PC-9 (cell line): ENCODE results near the gene THG1L. TPM values are rescaled to one million over a fixed set of nuclear protein-coding genes. Genes with fewer than 3 reads are reported as not detected.
"Not testable (repeated sequence)": the region's sequence is repeated elsewhere in the genome, so short reads cannot be mapped to it uniquely, and the experiment has no call there.

Experiments
- BruUV-seq: library from RNA; stranded (reverse); fragments of 400-500 nt; replicated peaks from 2 replicates; lab custom pipeline; 2021; lab: Mats Ljungman, UMichigan
- CTCF ChIA-PET: fragments of 300-600 bp; sonication (Branson Sonifier 250); formaldehyde crosslinking; loops from one replicate; lab custom pipeline; 2022; ENCODE audit warnings: antibody characterized with exemption; lab: Charles Lee
- POLR2A ChIA-PET: fragments of 300-600 bp; sonication (Branson Sonifier 250); formaldehyde crosslinking; loops from one replicate; lab custom pipeline; 2022; ENCODE audit warnings: antibody characterized with exemption; ENCODE audit not compliant: unreplicated experiment; lab: Charles Lee
- DNase-seq, 2 experiments: peaks; one replicate each; pipeline versions ENCODE4 v3.0.0 to v3.0.0-alpha.2; 2015 to 2022; ENCODE audit warnings: mixed read lengths in 1 of 2
- H2AFZ ChIP-seq: fragments of 200-600 bp; sonication (generic); 2 replicates; pipeline ENCODE4 v1.8.1; 2017; ENCODE audit warnings: antibody characterized with exemption
- H3F3A ChIP-seq: fragments of 200-600 bp; sonication (generic); 2 replicates; pipeline ENCODE4 v1.8.1; 2017; ENCODE audit warnings: antibody characterized with exemption, mild to moderate bottlenecking, low read depth; ENCODE audit not compliant: insufficient read depth
- H3K27ac ChIP-seq: fragments of 200-600 bp; sonication (generic); 2 replicates; pipeline ENCODE4 v1.6.1; 2016; ENCODE audit warnings: mixed run types
- H3K27me3 ChIP-seq: fragments of 200-600 bp; sonication (generic); 2 replicates; pipeline ENCODE4 v1.6.1; 2016; ENCODE audit warnings: low read depth, mixed run types; ENCODE audit not compliant: insufficient read depth
- H3K36me3 ChIP-seq: fragments of 200-600 bp; sonication (generic); 2 replicates; pipeline ENCODE4 v1.6.1; 2016; ENCODE audit warnings: low read depth, mixed run types
- H3K4me1 ChIP-seq: fragments of 200-600 bp; sonication (generic); replicated peaks from 2 replicates; pipeline ENCODE4 v1.6.1; 2016; ENCODE audit warnings: mixed run types; ENCODE audit not compliant: insufficient read depth
- H3K4me2 ChIP-seq: fragments of 200-600 bp; sonication (generic); 2 replicates; pipeline ENCODE4 v1.6.1; 2017; ENCODE audit warnings: mixed run types
- H3K4me3 ChIP-seq: fragments of 200-600 bp; sonication (generic); 2 replicates; pipeline ENCODE4 v1.6.1; 2016; ENCODE audit warnings: mixed run types
- H3K79me2 ChIP-seq: fragments of 200-600 bp; sonication (generic); 2 replicates; pipeline ENCODE4 v1.6.1; 2017; ENCODE audit warnings: low read depth, mixed run types
- H3K9me2 ChIP-seq: fragments of 200-600 bp; sonication (generic); 2 replicates; pipeline ENCODE4 v1.8.1; 2017; ENCODE audit warnings: mild to moderate bottlenecking; ENCODE audit not compliant: insufficient read depth
- H3K9me3 ChIP-seq: fragments of 200-600 bp; sonication (generic); 2 replicates; pipeline ENCODE4 v1.8.1; 2016; ENCODE audit warnings: low read depth; ENCODE audit not compliant: insufficient read depth
- H4K20me1 ChIP-seq: fragments of 200-600 bp; sonication (generic); 2 replicates; pipeline ENCODE4 v1.8.1; 2017; ENCODE audit not compliant: insufficient read depth
- EZH2 ChIP-seq: fragments of 200-600 bp; sonication (generic); IDR thresholded peaks from 2 replicates; pipeline ENCODE4 v1.8.0; 2017; ENCODE audit warnings: antibody characterized with exemption, low read depth
- intact Hi-C: fragments of 100-400 bp; cut with micrococcal nuclease; formaldehyde crosslinking; loops from one replicate; pipeline ENCODE4 v1.10.0; 2022; ENCODE audit not compliant: unreplicated experiment
- total RNA-seq: library from RNA; stranded (reverse); gene quantifications from 2 replicates; pipeline ENCODE4 v1.2.3, GENCODE V29; 2021
- TF ChIP-seq, protein P1 (sequence below): fragments of 200-600 bp; sonication (generic); conservative IDR thresholded peaks from 2 replicates; pipeline ENCODE4 v1.6.1; 2017; ENCODE audit warnings: mixed run types, antibody characterized with exemption, mild to moderate bottlenecking, moderate library complexity

THG1L gene
- total RNA-seq, 1 experiment from 2014 or later = 25.3 TPM

DNA sequence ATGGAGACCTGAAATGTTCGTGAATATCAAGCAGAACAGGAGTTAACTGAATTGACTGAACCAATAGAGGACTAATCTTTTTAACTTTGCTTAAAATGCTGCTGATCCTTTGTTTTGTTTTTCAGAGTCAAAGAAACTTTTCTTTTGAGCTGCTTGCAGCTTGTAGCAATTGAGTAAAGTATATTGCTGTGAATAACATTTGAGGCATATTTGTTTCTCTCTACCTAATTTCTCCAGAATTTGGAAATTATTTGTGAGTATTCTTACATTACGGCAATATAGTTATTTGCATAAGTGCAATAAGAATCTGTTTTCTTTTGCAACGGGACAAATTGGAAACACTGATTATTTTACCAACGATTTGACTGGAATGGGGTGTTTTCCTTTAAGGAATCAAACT, 32.5 kb upstream of the THG1L start:
- H3K4me1 ChIP-seq, intact Hi-C loops, BruUV-seq, H3K79me2 ChIP-seq, H2AFZ ChIP-seq, H3K36me3 ChIP-seq, H3F3A ChIP-seq, H4K20me1 ChIP-seq, H3K4me2 ChIP-seq, H3K4me3 ChIP-seq, CTCF ChIA-PET, DNase-seq, H3K9me3 ChIP-seq, H3K9me2 ChIP-seq, H3K27me3 ChIP-seq, POLR2A ChIA-PET, H3K27ac ChIP-seq: not testable (repeated sequence)

DNA sequence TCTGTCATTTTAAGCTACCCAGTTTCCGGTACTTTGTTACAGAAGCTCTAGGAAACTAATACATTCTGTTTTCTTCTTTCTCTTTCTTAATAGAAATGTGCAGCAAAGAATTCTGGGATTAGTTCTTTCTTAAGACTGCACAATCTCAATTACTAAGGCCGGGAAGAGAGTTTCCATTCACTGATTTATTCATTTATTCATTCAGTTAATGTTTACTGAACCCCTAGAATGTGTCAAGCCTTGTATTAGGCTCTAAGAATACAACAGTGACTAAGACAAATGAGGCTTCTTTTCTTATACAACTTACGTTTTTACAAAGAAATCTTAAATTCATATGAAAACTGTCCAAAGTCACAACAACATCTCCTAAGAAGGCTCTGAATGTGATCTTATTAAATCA, 27.5 kb upstream of the THG1L start:
- no peaks in the 10 kb centered on the region for H4K20me1 ChIP-seq
- no peak overlapping the region for H3K4me3 ChIP-seq
- peaks cover 5% of the 10 kb centered on the region for H3K9me3 ChIP-seq
- no peaks in the 10 kb centered on the region for H3K27me3 ChIP-seq
- TF ChIP-seq, protein P1, sequence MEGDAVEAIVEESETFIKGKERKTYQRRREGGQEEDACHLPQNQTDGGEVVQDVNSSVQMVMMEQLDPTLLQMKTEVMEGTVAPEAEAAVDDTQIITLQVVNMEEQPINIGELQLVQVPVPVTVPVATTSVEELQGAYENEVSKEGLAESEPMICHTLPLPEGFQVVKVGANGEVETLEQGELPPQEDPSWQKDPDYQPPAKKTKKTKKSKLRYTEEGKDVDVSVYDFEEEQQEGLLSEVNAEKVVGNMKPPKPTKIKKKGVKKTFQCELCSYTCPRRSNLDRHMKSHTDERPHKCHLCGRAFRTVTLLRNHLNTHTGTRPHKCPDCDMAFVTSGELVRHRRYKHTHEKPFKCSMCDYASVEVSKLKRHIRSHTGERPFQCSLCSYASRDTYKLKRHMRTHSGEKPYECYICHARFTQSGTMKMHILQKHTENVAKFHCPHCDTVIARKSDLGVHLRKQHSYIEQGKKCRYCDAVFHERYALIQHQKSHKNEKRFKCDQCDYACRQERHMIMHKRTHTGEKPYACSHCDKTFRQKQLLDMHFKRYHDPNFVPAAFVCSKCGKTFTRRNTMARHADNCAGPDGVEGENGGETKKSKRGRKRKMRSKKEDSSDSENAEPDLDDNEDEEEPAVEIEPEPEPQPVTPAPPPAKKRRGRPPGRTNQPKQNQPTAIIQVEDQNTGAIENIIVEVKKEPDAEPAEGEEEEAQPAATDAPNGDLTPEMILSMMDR = no peak
- TF ChIP-seq EZH2 = no peak
- no peak for DNase-seq
- intact Hi-C loops = no loop called here
- no TSS peak for BruUV-seq
- H3K79me2 ChIP-seq = no peaks in the 10 kb centered on the region
- no peaks in the 10 kb centered on the region for H3K9me2 ChIP-seq
- H3K4me2 ChIP-seq = no peak overlapping the region
- CTCF ChIA-PET = no interaction called here
- H3F3A ChIP-seq = no peaks in the 10 kb centered on the region
- no peaks in the 10 kb centered on the region for H3K36me3 ChIP-seq
- no peak overlapping the region for H3K27ac ChIP-seq
- H2AFZ ChIP-seq = no peak overlapping the region
- POLR2A ChIA-PET = no interaction called here
- H3K4me1 ChIP-seq = no peaks in the 10 kb centered on the region

DNA sequence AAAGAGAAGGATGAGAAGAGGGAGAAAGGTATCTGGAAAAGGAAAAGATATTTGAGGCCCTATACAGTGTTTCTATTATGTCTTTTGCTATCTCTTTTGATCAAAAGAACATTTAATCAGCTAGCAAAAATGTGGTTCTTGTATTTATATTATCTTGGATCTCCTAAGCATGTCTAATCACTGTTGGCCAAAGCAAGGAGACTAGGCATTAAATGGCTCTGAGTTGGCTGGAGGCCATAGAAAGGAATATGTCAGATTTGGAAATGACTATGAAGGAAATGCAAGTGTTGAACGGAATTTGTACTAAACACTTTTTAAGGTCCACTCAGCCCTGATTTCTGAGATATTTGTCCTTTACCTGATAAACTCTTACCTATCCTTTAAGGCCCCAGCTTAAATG, 22.4 kb upstream of the THG1L start:
- intact Hi-C loops = no loop called here
- no peak for DNase-seq
- no peaks in the 10 kb centered on the region; the same call in 1 of the 2 replicates for H3K9me3 ChIP-seq
- H3K4me3 ChIP-seq = no peak overlapping the region
- H3K79me2 ChIP-seq = no peaks in the 10 kb centered on the region
- H3K4me2 ChIP-seq = no peak overlapping the region
- CTCF ChIA-PET = interaction anchor here (0.6 kb wide), 1 partner anchor 11 kb away, joined by 3 read pairs; no protein-coding TSS in a partner anchor
- H4K20me1 ChIP-seq = no peaks in the 10 kb centered on the region
- H3K36me3 ChIP-seq = no peaks in the 10 kb centered on the region
- BruUV-seq = no TSS peak
- POLR2A ChIA-PET = no interaction called here
- H3F3A ChIP-seq = no peaks in the 10 kb centered on the region; the same call in 1 of the 2 replicates
- H3K9me2 ChIP-seq = no peaks in the 10 kb centered on the region
- no peaks in the 10 kb centered on the region for H3K27me3 ChIP-seq
- H3K4me1 ChIP-seq = peaks cover 7% of the 10 kb centered on the region; the same call in 1 of the 2 replicates
- TF ChIP-seq, protein P1 = no peak
- TF ChIP-seq EZH2 = no peak
- H3K27ac ChIP-seq = no peak overlapping the region
- H2AFZ ChIP-seq = no peak overlapping the region

DNA sequence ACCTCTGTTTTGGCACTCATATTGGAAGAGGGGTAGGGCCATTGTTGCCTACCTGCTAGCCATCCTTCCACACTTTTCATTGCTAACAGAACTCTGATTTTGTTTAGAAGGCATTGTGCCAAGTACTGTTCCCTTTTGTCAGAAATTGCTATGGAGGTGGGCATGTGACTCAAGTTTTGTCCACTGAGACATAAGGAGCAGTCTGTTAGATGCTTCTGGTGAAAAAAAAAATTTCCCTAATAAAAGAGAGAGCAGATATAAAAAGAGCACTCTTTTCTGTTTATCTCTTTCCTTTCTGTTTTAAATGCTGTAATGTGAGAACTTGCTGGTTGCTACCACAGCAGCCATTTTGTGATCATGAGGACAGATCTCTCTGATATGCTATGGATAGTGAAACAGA, 21.9 kb upstream of the THG1L start:
- no peak for DNase-seq
- H3K4me2 ChIP-seq = no peak overlapping the region

More for the DNA sequence above, 21.9 kb upstream of the THG1L start:
- no peaks in the 10 kb centered on the region; the same call in 1 of the 2 replicates for H3F3A ChIP-seq
- POLR2A ChIA-PET = no interaction called here
- peaks cover 7% of the 10 kb centered on the region; the same call in 1 of the 2 replicates for H3K4me1 ChIP-seq
- CTCF ChIA-PET = interaction anchor here (0.6 kb wide), 1 partner anchor 10 kb away, joined by 3 read pairs; no protein-coding TSS in a partner anchor
- intact Hi-C loops = no loop called here
- no peak overlapping the region for H3K27ac ChIP-seq
- no peak overlapping the region for H3K4me3 ChIP-seq
- no peaks in the 10 kb centered on the region for H3K9me2 ChIP-seq
- H2AFZ ChIP-seq = no peak overlapping the region
- TF ChIP-seq, protein P1 = no peak
- TF ChIP-seq EZH2 = no peak
- H3K9me3 ChIP-seq = no peaks in the 10 kb centered on the region; the same call in 1 of the 2 replicates
- BruUV-seq = no TSS peak
- H3K27me3 ChIP-seq = no peaks in the 10 kb centered on the region
- no peaks in the 10 kb centered on the region for H3K79me2 ChIP-seq
- no peaks in the 10 kb centered on the region for H4K20me1 ChIP-seq
- no peaks in the 10 kb centered on the region for H3K36me3 ChIP-seq
